OCI-M1 (cell line): Measurements from ENCODE around the gene CAP1.

Experiments
- DNase-seq: peaks from one replicate; lab custom pipeline; 2025; lab: John Stamatoyannopoulos, UW

The CAP1 gene

GRCh38 chr1:40058453-40059337 lies 18.2 kb downstream of the CAP1 start:
- peak; percentile 45 for DNase-seq

- DNase-seq, result peak; percentile 89
These were observed 18.9 kb downstream of the CAP1 start for GRCh38 chr1:40059338-40059959.

GRCh38 chr1:40059960-40060750 lies 19.6 kb downstream of the CAP1 start:
- peak; percentile 65 for DNase-seq

- peak; percentile 72 for DNase-seq
These were observed 24.4 kb downstream of the CAP1 start for GRCh38 chr1:40064797-40065499.

GRCh38 chr1:40067023-40067422 lies 26.5 kb downstream of the CAP1 start:
- DNase-seq, result no peak

GRCh38 chr1:40067851-40068250 lies 27.3 kb downstream of the CAP1 start:
- DNase-seq, result no peak

GRCh38 chr1:40072142-40072541 lies 31.6 kb downstream of the CAP1 start:
- no peak for DNase-seq

GRCh38 chr1:40073062-40073461 lies 32.5 kb downstream of the CAP1 start:
- DNase-seq, result no peak

- peak; percentile 53 for DNase-seq
These were observed 34.7 kb downstream of the CAP1 start for GRCh38 chr1:40075266-40075665.

- DNase-seq, result peak; percentile 23
These were observed 36.4 kb downstream of the CAP1 start for GRCh38 chr1:40076895-40077312.

GRCh38 chr1:40078512-40079333 lies 38.2 kb downstream of the CAP1 start:
- DNase-seq, result peak; percentile 82

GRCh38 chr1:40079774-40080400 lies 39.4 kb downstream of the CAP1 start:
- no peak for DNase-seq

GRCh38 chr1:40081871-40082270 lies 41.3 kb downstream of the CAP1 start:
- no peak for DNase-seq

GRCh38 chr1:40084750-40085149 lies 44.2 kb downstream of the CAP1 start:
- peak; percentile 75 for DNase-seq

GRCh38 chr1:40090652-40091355 lies 50.3 kb downstream of the CAP1 start:
- no peak for DNase-seq

- no peak for DNase-seq
These were observed 51.7 kb downstream of the CAP1 start for GRCh38 chr1:40092241-40092640.

- DNase-seq, result no peak
These were observed 52.4 kb downstream of the CAP1 start for GRCh38 chr1:40092706-40093639.

- no peak for DNase-seq
These were observed 54.1 kb downstream of the CAP1 start for GRCh38 chr1:40094466-40095110.
